ENCODE measurements around the gene FRS2.

Gene FRS2

GRCh38 chr12:69501154-69501895, 31.1 kb downstream of the FRS2 start:
- DNase-seq (ENCODE audit: low read depth in 2 of 2), result no peak

- DNase-seq (ENCODE audit: low read depth in 2 of 2), result no peak
Observed at GRCh38 chr12:69502345-69503081, 32.3 kb downstream of the FRS2 start.

GRCh38 chr12:69508091-69508490, 37.9 kb downstream of the FRS2 start:
- DNase-seq (ENCODE audit: low read depth in 2 of 2), result no peak

- DNase-seq (ENCODE audit: low read depth in 2 of 2), result no peak
Observed at GRCh38 chr12:69508621-69509020, 38.4 kb downstream of the FRS2 start.

- no peak for DNase-seq (ENCODE audit: low read depth in 2 of 2)
Observed at GRCh38 chr12:69509308-69509736, 39.1 kb downstream of the FRS2 start.

GRCh38 chr12:69509904-69510827, 40.0 kb downstream of the FRS2 start:
- DNase-seq (ENCODE audit: low read depth in 2 of 2), result no peak

GRCh38 chr12:69511016-69511415, 40.8 kb downstream of the FRS2 start:
- DNase-seq (ENCODE audit: low read depth in 2 of 2), result no peak

- no peak for DNase-seq (ENCODE audit: low read depth in 2 of 2)
Observed at GRCh38 chr12:69511469-69512267, 41.5 kb downstream of the FRS2 start.

- DNase-seq (ENCODE audit: low read depth in 2 of 2), result no peak
Observed at GRCh38 chr12:69512820-69513219, 42.6 kb downstream of the FRS2 start.

- no peak for DNase-seq (ENCODE audit: low read depth in 2 of 2)
Observed at GRCh38 chr12:69513297-69513696, 43.1 kb downstream of the FRS2 start.

- DNase-seq (ENCODE audit: low read depth in 2 of 2), result no peak
Observed at GRCh38 chr12:69514111-69514510, 43.9 kb downstream of the FRS2 start.

GRCh38 chr12:69514845-69515244, 44.7 kb downstream of the FRS2 start:
- DNase-seq (ENCODE audit: low read depth in 2 of 2), result no peak

- no peak for DNase-seq (ENCODE audit: low read depth in 2 of 2)
Observed at GRCh38 chr12:69515394-69515930, 45.3 kb downstream of the FRS2 start.

- DNase-seq (ENCODE audit: low read depth in 2 of 2), result no peak
Observed at GRCh38 chr12:69516950-69517349, 46.8 kb downstream of the FRS2 start.

GRCh38 chr12:69517406-69517805, 47.2 kb downstream of the FRS2 start:
- no peak for DNase-seq (ENCODE audit: low read depth in 2 of 2)

- no peak for DNase-seq (ENCODE audit: low read depth in 2 of 2)
Observed at GRCh38 chr12:69519871-69520270, 49.7 kb downstream of the FRS2 start.

GRCh38 chr12:69523433-69524330, 53.5 kb downstream of the FRS2 start:
- DNase-seq (ENCODE audit: low read depth in 2 of 2), result no peak

- DNase-seq (ENCODE audit: low read depth in 2 of 2), result no peak
Observed at GRCh38 chr12:69524331-69524630, 54.1 kb downstream of the FRS2 start.

GRCh38 chr12:69524755-69525469, 54.7 kb downstream of the FRS2 start:
- no peak for DNase-seq (ENCODE audit: low read depth in 2 of 2)

All from stimulated activated CD4-positive, alpha-beta T cell treated with anti-CD3 and anti-CD28 coated beads, Interleukin-4, amount 100 ng/mL, for 48 hours (primary cell).